Vagina (tissue), 2 donors: ENCODE data around the gene ATOH8.

ENCODE experiments used
- POLR2A ChIP-seq, 2 donors: fragments of 450-650 bp; IDR thresholded peaks; one replicate each; pipeline ENCODE4 v1.6.1; 2017; ENCODE audit warnings: antibody characterized with exemption in 2 of 2, mild to moderate bottlenecking in 2 of 2, moderate library complexity in 2 of 2
- POLR2AphosphoS5 ChIP-seq, 2 donors: sonication (generic); formaldehyde crosslinking; IDR thresholded peaks; one replicate each; pipeline ENCODE4 v1.9.0; 2017; ENCODE audit warnings: antibody characterized with exemption in 2 of 2, mild to moderate bottlenecking in 2 of 2, low read depth in 1 of 2; ENCODE audit not compliant: insufficient read depth in 1 of 2
- TF ChIP-seq, protein P1 (sequence below), 3 experiments: fragments of 450-650 bp in 2 of 3; fragments of 200-600 bp in 1 of 3; sonication (generic) in 1 of 3; IDR thresholded peaks; one replicate each; pipeline ENCODE4 v1.5.1; 2017 to 2019; ENCODE audit warnings: antibody characterized with exemption in 3 of 3, mild to moderate bottlenecking in 2 of 3, moderate library complexity in 2 of 3

DNA sequence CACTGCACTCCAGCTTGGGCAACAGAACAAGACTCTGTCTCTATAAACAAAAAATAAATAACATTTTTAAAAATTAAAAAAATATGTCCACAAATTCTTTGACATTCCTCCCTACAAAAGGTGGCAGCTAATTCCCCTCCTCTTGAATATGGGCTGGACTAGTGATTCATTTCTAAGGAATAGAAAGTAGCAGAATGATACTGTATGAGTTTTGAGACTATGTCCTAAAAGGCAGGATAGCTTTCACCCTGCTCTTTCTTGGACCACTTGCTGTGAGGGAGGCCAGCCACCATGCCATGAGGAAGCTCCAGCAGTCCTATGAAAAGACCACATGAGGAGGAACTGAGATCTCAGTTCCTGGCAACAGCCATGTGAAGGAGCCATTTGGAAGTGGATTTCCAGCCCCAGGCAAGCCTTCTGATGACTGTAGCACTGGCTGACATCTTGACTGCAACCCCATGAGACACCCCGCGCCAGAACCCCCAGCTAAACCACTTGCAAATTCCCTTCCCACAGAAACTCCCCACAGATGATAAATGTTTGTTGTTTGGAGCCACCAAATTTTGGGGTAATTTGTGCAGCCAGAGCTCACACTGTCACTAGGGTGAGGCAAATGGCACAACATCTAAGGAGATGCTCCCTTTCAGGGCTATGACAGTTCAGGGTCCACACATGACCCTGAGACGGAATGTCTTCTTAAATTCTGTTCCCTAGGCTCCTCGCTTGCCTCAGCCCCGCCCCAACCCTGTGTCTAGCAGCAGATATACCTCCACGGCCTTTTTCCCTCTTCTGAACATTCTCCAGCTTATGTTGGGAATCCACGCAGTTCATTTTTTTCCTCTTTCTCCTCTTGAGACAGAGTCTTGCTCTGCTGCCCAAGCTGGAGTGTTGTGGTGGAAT, 17.1 kb upstream of the ATOH8 start:
- TF ChIP-seq, protein P1, sequence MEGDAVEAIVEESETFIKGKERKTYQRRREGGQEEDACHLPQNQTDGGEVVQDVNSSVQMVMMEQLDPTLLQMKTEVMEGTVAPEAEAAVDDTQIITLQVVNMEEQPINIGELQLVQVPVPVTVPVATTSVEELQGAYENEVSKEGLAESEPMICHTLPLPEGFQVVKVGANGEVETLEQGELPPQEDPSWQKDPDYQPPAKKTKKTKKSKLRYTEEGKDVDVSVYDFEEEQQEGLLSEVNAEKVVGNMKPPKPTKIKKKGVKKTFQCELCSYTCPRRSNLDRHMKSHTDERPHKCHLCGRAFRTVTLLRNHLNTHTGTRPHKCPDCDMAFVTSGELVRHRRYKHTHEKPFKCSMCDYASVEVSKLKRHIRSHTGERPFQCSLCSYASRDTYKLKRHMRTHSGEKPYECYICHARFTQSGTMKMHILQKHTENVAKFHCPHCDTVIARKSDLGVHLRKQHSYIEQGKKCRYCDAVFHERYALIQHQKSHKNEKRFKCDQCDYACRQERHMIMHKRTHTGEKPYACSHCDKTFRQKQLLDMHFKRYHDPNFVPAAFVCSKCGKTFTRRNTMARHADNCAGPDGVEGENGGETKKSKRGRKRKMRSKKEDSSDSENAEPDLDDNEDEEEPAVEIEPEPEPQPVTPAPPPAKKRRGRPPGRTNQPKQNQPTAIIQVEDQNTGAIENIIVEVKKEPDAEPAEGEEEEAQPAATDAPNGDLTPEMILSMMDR (IDR thresholded peaks at IDR 0.05) = no peak
- TF ChIP-seq POLR2AphosphoS5 (IDR thresholded peaks at IDR 0.05; ENCODE audit: insufficient read depth in 1 of 2, low read depth in 1 of 2) = no peak
- no peak for TF ChIP-seq POLR2A (IDR thresholded peaks at IDR 0.05)
